C4-2B (cell line): ENCODE results near the gene CLSTN2.

ENCODE experiments used
- ZFX ChIP-seq: fragments of 450-650 bp; IDR thresholded peaks from 2 replicates; pipeline ENCODE4 v1.6.1; 2017
- TF ChIP-seq, protein P1 (sequence below): fragments of 450-650 bp; conservative IDR thresholded peaks from 2 replicates; pipeline ENCODE4 v1.5.1; 2017; ENCODE audit warnings: mild to moderate bottlenecking

- TF ChIP-seq, protein P1, sequence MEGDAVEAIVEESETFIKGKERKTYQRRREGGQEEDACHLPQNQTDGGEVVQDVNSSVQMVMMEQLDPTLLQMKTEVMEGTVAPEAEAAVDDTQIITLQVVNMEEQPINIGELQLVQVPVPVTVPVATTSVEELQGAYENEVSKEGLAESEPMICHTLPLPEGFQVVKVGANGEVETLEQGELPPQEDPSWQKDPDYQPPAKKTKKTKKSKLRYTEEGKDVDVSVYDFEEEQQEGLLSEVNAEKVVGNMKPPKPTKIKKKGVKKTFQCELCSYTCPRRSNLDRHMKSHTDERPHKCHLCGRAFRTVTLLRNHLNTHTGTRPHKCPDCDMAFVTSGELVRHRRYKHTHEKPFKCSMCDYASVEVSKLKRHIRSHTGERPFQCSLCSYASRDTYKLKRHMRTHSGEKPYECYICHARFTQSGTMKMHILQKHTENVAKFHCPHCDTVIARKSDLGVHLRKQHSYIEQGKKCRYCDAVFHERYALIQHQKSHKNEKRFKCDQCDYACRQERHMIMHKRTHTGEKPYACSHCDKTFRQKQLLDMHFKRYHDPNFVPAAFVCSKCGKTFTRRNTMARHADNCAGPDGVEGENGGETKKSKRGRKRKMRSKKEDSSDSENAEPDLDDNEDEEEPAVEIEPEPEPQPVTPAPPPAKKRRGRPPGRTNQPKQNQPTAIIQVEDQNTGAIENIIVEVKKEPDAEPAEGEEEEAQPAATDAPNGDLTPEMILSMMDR: no peak
- no peak for TF ChIP-seq ZFX
Observed at GRCh38 chr3:139948467-139948866, 13.5 kb downstream of the CLSTN2 start.
